Testis (tissue), 2 donors: ENCODE measurements around the gene MRPS23.

Experiments
- CTCF ChIP-seq, 3 experiments: fragments of 450-650 bp in 2 of 3; fragments of 200-600 bp in 1 of 3; sonication (generic) in 1 of 3; IDR thresholded peaks; one replicate each; pipeline ENCODE4 v1.5.1; 2016 to 2019; ENCODE audit warnings: antibody characterized with exemption in 3 of 3, mild to moderate bottlenecking in 2 of 3, moderate library complexity in 1 of 3
- POLR2A ChIP-seq: fragments of 450-650 bp; IDR thresholded peaks from one replicate; pipeline ENCODE4 v1.6.1; 2017; ENCODE audit warnings: antibody characterized with exemption, mild to moderate bottlenecking, moderate library complexity

GRCh38 chr17:57803021-57803420, 46.8 kb downstream of the MRPS23 start:
- no peak for TF ChIP-seq CTCF (IDR thresholded peaks at IDR 0.05)
- no peak for TF ChIP-seq POLR2A
